ENCODE data around the gene EMC6. TPM values are rescaled to one million over a fixed set of nuclear protein-coding genes. Genes with fewer than 3 reads are reported as not detected.

Gene EMC6
- total and polyA plus RNA-seq, 2 of the 13 experiments (the other 11 are each of a cell fraction or from before 2014, with no cell fraction given): 45.1 to 47.7 TPM

- no peak for TF ChIP-seq BRD4 (CRISPR knock-in tag; IDR thresholded peaks at IDR 0.05)
- no peak for TF ChIP-seq ZFP36 (IDR thresholded peaks at IDR 0.05; ENCODE audit: borderline replicate concordance, low read depth, low read length, partially characterized antibody)
- TF ChIP-seq MYC (CRISPR knock-in tag; IDR thresholded peaks at IDR 0.05; ENCODE audit: borderline replicate concordance): no peak
- TF ChIP-seq DNMT1 (CRISPR knock-in tag; IDR thresholded peaks at IDR 0.05): no peak
- no peak for TF ChIP-seq ARNT (IDR thresholded peaks at IDR 0.05)
- TF ChIP-seq CEBPZ (IDR thresholded peaks at IDR 0.05; ENCODE audit: low read length): no peak
- no peak for TF ChIP-seq ZNF570 (CRISPR knock-in tag; IDR thresholded peaks at IDR 0.05; ENCODE audit: borderline replicate concordance)
- TF ChIP-seq SCMH1 (CRISPR knock-in tag; IDR thresholded peaks at IDR 0.05; ENCODE audit: borderline replicate concordance): no peak
- 0 out of 2 replicates have a peak, but pooled peaks have one; percentile 22 for TF ChIP-seq RBFOX2 (IDR thresholded peaks at IDR 0.05; ENCODE audit: low read depth, low read length)
Observed at GRCh38 chr17:3657874-3658783, 10.5 kb upstream of the EMC6 start (continued).

Data from HepG2 (cell line).